Measurements from ENCODE around the gene ITGA8. TPM values are rescaled to one million over a fixed set of nuclear protein-coding genes. Genes with fewer than 3 reads are reported as not detected.
"Not testable (repeated sequence)": the region's sequence is repeated elsewhere in the genome, so short reads cannot be mapped to it uniquely, and the experiment has no call there.

Gene ITGA8
- total and polyA plus RNA-seq, 2 donors (not counting 1 experiment from before 2014, with no cell fraction given), result not detected

DNA sequence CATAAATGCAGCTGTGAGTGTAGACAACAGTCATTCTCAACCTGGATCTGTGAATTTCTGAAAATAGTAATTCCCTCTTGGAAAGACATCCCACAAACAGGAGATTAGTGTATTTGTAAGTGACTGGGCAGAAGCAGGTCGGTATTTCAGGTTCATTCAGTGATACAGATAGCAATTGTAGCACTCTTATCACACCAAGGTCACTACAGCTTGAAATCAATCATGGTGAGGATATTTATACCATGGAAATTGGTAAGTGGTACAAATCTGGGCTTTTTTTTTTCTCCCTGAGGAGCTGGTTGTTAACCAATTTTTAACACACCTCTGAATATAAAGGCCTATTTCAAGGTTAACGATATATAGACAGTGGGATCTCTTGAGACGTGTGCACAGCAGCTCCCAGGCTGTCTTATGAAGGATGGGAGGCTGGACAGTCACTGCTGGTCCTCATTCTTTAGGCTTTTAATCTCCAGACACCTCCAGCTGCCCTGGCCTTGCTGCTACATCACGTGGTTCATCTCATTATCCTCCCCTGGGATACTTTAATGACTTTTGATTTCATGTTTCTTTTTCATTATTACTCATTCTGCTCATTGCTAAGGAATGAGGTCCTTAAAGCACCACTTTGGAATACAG is 87.1 kb downstream of the ITGA8 start:
- peaks cover 2% of the 10 kb centered on the region for H3K9me3 Mint-ChIP-seq (ENCODE audit: insufficient read depth)
- H3K4me3 Mint-ChIP-seq, result no peak overlapping the region
- intact Hi-C loops (cut with micrococcal nuclease), result no loop called here
- H3K27me3 Mint-ChIP-seq, result peaks cover 3% of the 10 kb centered on the region
- ChIA-PET CTCF (no interaction called here), POLR2A (no interaction called here)
- 63% methylated on average over 1 of the region's 4 CpGs for WGBS (ENCODE audit: insufficient coverage)
- H3K27me3 ChIP-seq (replicated peaks in 1 of 4; ENCODE audit: control extremely low read depth in 1 of 4, control insufficient read depth in 3 of 4, insufficient read depth in 4 of 4, low read length in 3 of 4), result no peaks in the 10 kb centered on the region
- no peaks in the 10 kb centered on the region for H3K4me1 Mint-ChIP-seq
- no peaks in the 10 kb centered on the region for H3K4me1 ChIP-seq (ENCODE audit: control insufficient read depth in 2 of 2, insufficient read depth in 2 of 2, low read length in 2 of 2)
- DNase-seq (no peak), ATAC-seq (ENCODE audit: low read depth) (no peak)
- no peak overlapping the region for H3K9ac ChIP-seq (ENCODE audit: low read length)
- no peak for TF ChIP-seq EZH2 (IDR thresholded peaks at IDR 0.05; ENCODE audit: borderline replicate concordance, insufficient read depth, low read depth, low read length, poor library complexity, severe bottlenecking)
- TF ChIP-seq CTCF (IDR thresholded peaks at IDR 0.05), result no peak
- no peaks in the 10 kb centered on the region for H4K20me1 ChIP-seq (ENCODE audit: control insufficient read depth, insufficient read depth, low read length, poor library complexity, severe bottlenecking)
- no peaks in the 10 kb centered on the region for H3K36me3 ChIP-seq (replicated peaks in 1 of 2; ENCODE audit: control extremely low read depth in 1 of 2, control insufficient read depth in 1 of 2, extremely low read depth in 1 of 2, insufficient read depth in 2 of 2, low read length in 1 of 2)
- H3K27ac ChIP-seq (ENCODE audit: low read length in 2 of 2), result no peak overlapping the region
- no peak overlapping the region for H3K27ac Mint-ChIP-seq
- no peak overlapping the region for H3K4me3 ChIP-seq (ENCODE audit: control extremely low read depth in 1 of 5, extremely low read depth in 1 of 5, insufficient read depth in 1 of 5, low read depth in 2 of 5, low read length in 4 of 5)
- no peaks in the 10 kb centered on the region for H3K79me2 ChIP-seq (ENCODE audit: control insufficient read depth, insufficient read depth, low read length)
- H2AFZ ChIP-seq (ENCODE audit: insufficient read depth, low read depth, low read length, poor library complexity, severe bottlenecking), result no peak overlapping the region
- no peaks in the 10 kb centered on the region for H3K9me3 ChIP-seq (ENCODE audit: control extremely low read depth in 1 of 3, control insufficient read depth in 2 of 3, insufficient read depth in 1 of 3, low read length in 2 of 3)
- H3K4me2 ChIP-seq (replicated peaks; ENCODE audit: low read depth, low read length, poor library complexity, severe bottlenecking), result no peak overlapping the region

DNA sequence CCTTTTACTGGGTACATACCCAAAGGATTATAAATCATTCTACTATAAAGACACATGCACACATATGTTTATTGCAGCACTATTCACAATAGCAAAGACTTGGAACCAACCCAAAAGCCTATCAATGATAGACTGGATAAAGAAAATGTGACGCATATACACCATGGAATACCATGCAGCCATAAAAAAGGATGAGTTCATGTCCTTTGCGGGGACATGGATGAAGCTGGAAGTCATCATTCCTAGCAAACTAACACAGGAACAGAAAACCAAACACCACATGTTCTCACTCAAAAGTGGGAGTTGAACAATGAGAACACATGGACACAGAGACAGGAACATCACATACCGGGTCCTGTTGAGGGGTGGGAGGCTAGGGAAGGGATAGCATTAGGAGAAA is 88.5 kb downstream of the ITGA8 start:
- DNase-seq; H3K9me3 ChIP-seq (ENCODE audit: control extremely low read depth in 1 of 3, control insufficient read depth in 2 of 3, insufficient read depth in 1 of 3, low read length in 2 of 3); intact Hi-C loops (cut with micrococcal nuclease); H3K4me3 Mint-ChIP-seq; ATAC-seq (ENCODE audit: low read depth); POLR2A ChIA-PET; H3K36me3 ChIP-seq (replicated peaks in 1 of 2; ENCODE audit: control extremely low read depth in 1 of 2, control insufficient read depth in 1 of 2, extremely low read depth in 1 of 2, insufficient read depth in 2 of 2, low read length in 1 of 2); H2AFZ ChIP-seq (ENCODE audit: insufficient read depth, low read depth, low read length, poor library complexity, severe bottlenecking); H4K20me1 ChIP-seq (ENCODE audit: control insufficient read depth, insufficient read depth, low read length, poor library complexity, severe bottlenecking); H3K9ac ChIP-seq (ENCODE audit: low read length); H3K27me3 Mint-ChIP-seq; H3K9me3 Mint-ChIP-seq (ENCODE audit: insufficient read depth); H3K79me2 ChIP-seq (ENCODE audit: control insufficient read depth, insufficient read depth, low read length); H3K4me3 ChIP-seq (ENCODE audit: control extremely low read depth in 1 of 5, extremely low read depth in 1 of 5, insufficient read depth in 1 of 5, low read depth in 2 of 5, low read length in 4 of 5); H3K4me2 ChIP-seq (replicated peaks; ENCODE audit: low read depth, low read length, poor library complexity, severe bottlenecking); H3K27me3 ChIP-seq (replicated peaks in 1 of 4; ENCODE audit: control extremely low read depth in 1 of 4, control insufficient read depth in 3 of 4, insufficient read depth in 4 of 4, low read length in 3 of 4); CTCF ChIA-PET; H3K27ac Mint-ChIP-seq; H3K27ac ChIP-seq (ENCODE audit: low read length in 2 of 2); H3K4me1 Mint-ChIP-seq; H3K4me1 ChIP-seq (ENCODE audit: control insufficient read depth in 2 of 2, insufficient read depth in 2 of 2, low read length in 2 of 2): not testable (repeated sequence)
- 100% methylated on average over 1 of the region's 3 CpGs for WGBS (ENCODE audit: insufficient coverage)
